GM21825 (cell line): Measurements from ENCODE around the gene OSR1.
"Not testable (repeated sequence)": the region's sequence is repeated elsewhere in the genome, so short reads cannot be mapped to it uniquely, and the experiment has no call there.

Experiments
- ATAC-seq: cut with Tn5 transposase; IDR thresholded peaks from one replicate; pipeline ENCODE4 v1.9.1; 2021; ENCODE audit warnings: mild to moderate bottlenecking, moderate library complexity; ENCODE audit not compliant: unreplicated experiment

OSR1 gene

DNA sequence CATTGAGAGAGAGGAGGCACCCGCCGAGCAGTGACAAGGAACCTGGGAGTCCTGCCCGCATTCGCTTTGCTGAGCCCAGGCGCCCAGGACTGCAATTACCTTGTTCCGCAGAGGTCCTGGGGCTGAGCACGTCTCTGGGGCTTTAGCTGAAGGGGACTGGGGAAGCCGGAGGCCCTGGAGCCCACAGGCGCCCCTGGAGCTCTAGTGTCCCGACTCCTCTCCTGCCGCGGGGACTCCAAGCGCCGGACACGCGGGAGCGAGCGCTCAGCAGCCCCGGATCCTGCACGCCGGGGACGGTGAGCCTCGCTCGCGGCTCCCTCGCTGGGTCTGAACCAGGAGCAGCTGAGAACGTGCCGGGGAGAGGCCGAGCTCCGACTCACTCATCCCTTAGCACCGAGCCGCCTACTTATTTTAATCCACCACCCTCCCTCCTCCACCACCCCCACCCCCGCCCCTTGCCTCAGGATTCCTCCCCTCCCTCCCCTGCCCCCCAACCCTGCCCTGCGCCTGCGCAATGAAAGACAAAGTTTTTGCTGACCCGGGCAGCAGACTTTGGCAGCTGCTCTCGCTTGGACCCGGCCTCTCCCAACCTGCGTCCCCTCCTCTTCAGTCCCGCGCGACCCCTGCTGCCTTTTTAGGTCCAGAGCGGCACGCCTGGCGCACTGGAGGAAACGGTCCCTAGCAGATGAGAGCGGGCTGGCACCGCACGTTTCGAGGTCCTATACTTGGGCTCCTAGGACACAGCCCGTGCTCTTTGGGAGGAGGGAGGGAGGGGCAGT, at the start of gene OSR1:
TSS of gene OSR1 (minus strand) at position 382 of the 779 bp plus-strand sequence. CDS start 4,818 bp downstream, outside the sequence.
- ATAC-seq, result no peak

GRCh38 chr2:19403785-19404184, 45.4 kb upstream of the OSR1 start:
- ATAC-seq, result no peak

DNA sequence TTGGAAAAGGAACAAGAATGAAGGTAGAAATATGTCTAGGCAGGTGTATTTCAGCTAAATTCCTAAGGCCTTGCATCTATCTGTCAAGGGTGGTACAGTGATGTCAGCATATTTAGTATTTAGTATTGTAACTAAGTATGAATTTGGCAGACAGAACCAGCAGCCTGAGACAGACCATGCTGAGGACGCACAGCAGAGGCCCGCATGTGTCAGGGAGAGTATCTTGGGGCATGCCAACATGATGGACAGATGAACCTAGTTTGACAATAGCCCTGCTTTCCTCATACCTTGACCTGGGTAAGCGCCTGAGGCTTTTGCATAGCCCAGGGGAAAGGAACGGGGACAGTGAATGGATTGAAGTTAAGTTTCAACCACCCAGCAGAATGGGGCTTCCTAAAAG, 33.8 kb upstream of the OSR1 start:
- ATAC-seq, result no peak

GRCh38 chr2:19389469-19389868, 31.0 kb upstream of the OSR1 start:
- not testable (repeated sequence) for ATAC-seq

- ATAC-seq, result no peak
Measured at GRCh38 chr2:19380532-19380931, 22.1 kb upstream of the OSR1 start.

DNA sequence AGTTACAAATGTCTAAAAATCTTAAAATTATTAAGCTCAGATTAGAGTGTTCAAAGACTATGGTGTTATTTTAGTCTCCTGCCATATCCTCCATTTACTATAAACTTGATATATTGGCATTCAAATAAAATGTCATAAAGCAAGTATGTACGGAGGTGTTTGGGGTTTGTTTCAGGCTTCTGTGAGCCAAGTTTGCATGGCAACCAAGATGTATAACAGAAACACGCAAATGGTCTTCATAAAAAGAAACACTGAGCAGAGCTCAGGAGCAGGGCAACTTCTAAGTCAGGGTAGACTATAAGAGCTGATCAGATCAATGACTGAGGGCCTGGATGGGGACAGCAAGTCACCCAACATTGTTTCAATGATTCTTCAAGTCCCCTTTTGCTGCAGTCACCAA, 20.5 kb upstream of the OSR1 start:
- ATAC-seq, result no peak

GRCh38 chr2:19377717-19378116, 19.3 kb upstream of the OSR1 start:
- no peak for ATAC-seq

GRCh38 chr2:19373352-19373751, 14.9 kb upstream of the OSR1 start:
- ATAC-seq, result no peak

GRCh38 chr2:19371996-19372582, 13.7 kb upstream of the OSR1 start:
- ATAC-seq, result no peak

- no peak for ATAC-seq
Measured at GRCh38 chr2:19369341-19369955, 11.0 kb upstream of the OSR1 start.

DNA sequence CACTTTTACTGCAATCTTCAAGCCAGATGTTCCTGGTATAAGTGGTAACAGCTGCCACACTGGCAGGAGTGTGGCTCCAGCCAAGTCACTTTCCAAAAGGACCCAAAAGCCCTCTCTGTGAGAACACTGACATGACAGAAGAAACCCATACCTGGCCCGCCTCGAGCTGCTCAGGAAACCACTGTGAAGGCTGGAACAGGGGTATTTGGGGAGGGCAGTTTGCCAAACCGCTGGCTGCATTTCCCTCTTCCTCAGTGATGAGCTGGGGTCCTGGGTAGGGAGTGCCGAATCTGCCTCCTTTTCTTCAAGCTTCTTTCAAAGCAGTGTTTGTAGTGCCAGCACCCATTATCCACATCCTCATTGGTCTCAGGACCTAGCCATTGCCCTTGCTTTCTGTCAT, 10.3 kb upstream of the OSR1 start:
- no peak for ATAC-seq

DNA sequence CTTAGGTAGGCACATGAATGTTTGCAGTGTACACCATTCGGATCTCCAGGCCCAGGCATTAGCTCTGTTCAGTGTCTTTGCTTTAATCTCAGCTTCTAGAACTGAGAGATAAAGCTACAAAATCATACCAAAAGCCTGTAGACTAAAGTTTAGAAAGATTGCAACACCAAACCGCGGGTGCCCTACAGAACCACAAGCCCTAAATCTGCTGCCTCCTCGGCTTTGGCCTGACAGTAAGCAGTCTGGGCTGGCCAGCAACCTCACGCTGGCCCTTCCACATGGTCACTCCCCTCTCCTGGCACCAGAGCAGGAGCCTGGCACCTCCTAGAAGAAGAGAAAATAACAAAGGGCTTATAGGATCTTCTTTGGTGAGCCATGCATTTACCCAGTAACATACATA, 8.9 kb upstream of the OSR1 start:
- ATAC-seq, result no peak

- no peak for ATAC-seq
Measured at GRCh38 chr2:19365126-19365525, 6.7 kb upstream of the OSR1 start.

DNA sequence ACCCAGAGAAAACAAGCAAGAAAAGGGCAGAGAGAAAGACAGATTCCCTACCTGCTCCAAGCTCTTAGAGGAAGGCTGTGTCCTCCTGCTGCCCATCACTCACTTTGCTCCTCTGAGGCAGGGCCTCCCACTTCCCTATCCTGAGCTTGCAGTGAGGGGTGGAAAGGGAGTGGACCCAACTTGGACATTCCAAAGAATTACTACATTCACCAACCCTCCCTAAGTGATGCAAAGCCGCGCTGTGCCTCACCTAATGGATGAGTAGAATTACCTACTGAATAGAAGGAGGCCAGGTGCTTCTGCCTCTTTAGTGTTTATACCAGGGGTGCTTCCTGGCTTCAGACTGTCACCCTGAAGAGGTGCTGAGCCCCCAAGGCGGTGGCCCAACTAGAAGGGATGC, 5.6 kb upstream of the OSR1 start:
- no peak for ATAC-seq

GRCh38 chr2:19363474-19363778, 5.0 kb upstream of the OSR1 start:
- no peak for ATAC-seq

DNA sequence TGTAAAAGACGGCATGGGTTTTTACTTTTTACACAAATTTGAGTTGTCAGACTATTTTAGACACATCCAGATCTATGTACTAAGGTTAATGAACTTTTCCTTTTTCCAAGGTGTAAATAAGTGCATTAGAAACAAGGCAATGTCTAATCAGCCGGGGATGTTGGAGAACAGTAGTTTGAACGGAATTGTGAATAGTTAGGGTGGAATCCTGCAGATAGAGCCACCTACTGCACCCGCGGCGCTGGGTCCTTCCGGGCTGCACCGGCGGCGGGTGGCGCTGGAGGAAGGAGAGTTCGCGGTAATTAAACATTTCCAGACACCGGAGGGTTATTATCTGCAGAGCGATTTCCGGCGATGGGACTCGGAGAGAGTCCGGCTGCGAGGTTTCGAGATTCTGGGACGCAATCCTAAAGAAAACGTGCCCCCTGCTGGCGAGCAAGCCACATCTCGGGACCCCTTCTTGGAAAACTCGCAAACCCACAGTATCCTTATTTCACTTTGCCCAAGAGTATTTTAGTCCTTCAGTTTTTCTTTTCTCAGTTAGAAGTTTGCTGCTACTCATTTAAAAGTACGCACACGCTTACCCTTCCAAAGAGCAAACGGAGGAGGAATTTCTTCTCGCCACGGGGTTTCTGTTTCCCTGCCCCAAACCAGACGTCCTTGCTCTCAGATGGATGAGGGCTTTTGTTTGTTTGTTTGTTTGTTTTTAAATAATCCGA, 4.5 kb upstream of the OSR1 start:
- ATAC-seq, result peak; percentile 37

- ATAC-seq, result no peak
Measured at GRCh38 chr2:19362094-19362754, 3.8 kb upstream of the OSR1 start.

DNA sequence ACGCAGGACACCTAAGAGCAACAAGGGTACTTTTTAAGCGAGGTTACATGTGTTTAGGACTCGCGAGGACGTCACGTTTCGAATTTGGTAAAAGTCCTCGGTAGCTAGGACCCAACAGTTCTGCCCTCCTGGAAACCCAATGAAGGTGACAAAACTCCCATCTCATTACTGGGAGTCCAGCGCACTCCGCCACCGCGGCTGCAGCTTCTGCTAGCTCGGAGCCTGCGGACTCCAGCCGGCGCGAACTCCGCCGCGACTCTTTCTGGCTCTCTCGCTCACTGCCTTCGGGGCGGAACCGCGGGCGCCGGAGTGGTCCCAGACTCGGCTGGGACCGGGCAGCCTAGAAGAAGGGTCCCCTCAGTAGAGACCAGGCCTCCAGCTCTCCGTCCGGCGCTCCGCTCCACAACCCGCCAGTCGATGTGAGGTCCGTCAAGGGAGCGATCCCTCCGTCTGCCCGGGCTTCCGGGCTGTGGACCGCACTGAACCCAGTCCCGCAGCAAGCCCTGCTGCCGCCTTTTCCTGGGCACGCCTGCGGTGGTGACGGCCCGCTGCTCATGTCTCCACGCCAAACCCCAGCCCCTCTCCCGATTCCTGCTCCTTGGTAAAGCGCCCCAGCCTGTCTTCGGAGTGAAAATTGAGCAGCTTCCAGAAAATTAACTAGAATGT, 3.0 kb upstream of the OSR1 start:
- ATAC-seq, result no peak

GRCh38 chr2:19360966-19361321, 2.5 kb upstream of the OSR1 start:
- ATAC-seq, result no peak

GRCh38 chr2:19360266-19360965, 2.0 kb upstream of the OSR1 start:
- no peak for ATAC-seq
